DMS 273 (cell line): ENCODE measurements around the gene CCNJL.
"Not testable (repeated sequence)": the region's sequence is repeated elsewhere in the genome, so short reads cannot be mapped to it uniquely, and the experiment has no call there.

ENCODE experiments used
- DNase-seq: peaks from one replicate; lab custom pipeline; 2025; ENCODE audit not compliant: unreplicated experiment; lab: John Stamatoyannopoulos, UW

CCNJL gene

DNA sequence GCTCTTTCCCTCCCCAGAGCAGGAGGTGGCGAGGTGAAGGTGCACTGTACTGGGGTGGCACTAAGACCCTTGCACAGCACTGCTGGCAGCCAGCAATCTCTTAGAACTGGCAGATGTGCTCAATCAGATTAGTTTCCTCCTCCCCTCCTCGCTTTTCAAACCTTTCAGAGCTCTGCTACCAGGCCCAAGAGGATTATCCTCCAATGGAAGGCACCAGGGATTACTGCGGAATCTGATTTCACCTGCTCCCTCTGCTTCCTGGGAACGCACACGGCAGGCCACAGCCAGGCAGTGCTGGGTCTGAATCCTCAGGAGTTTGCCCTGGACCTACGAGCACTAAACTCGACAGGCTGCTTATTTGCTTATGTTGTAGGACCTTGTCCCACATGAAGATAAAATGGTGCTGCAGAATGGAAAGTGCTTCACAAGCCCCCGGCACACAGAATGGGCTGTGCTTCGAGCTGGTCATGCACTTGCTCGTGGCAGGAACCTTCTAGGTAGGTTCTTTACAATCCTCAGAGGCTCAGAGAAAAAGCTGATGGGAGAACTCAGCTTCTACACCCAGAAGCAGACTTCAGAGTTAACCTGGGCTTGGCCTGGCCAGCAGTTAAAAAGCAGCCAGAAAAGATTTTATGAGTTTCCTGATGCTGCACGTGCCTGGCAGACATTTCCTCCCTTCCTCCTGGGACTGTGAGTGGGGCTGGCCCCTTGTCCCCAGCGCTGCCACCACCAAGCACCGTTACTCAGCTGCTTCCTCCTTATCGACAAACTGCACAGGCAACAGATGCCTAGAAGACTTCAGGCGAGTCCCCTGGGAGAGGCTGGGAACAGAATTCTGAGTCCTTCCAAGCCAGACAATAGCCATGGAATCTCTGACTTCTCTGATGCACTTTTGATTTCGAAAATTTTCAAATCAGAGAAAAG, 50.0 kb downstream of the CCNJL start:
- DNase-seq, result peak; percentile 85

DNA sequence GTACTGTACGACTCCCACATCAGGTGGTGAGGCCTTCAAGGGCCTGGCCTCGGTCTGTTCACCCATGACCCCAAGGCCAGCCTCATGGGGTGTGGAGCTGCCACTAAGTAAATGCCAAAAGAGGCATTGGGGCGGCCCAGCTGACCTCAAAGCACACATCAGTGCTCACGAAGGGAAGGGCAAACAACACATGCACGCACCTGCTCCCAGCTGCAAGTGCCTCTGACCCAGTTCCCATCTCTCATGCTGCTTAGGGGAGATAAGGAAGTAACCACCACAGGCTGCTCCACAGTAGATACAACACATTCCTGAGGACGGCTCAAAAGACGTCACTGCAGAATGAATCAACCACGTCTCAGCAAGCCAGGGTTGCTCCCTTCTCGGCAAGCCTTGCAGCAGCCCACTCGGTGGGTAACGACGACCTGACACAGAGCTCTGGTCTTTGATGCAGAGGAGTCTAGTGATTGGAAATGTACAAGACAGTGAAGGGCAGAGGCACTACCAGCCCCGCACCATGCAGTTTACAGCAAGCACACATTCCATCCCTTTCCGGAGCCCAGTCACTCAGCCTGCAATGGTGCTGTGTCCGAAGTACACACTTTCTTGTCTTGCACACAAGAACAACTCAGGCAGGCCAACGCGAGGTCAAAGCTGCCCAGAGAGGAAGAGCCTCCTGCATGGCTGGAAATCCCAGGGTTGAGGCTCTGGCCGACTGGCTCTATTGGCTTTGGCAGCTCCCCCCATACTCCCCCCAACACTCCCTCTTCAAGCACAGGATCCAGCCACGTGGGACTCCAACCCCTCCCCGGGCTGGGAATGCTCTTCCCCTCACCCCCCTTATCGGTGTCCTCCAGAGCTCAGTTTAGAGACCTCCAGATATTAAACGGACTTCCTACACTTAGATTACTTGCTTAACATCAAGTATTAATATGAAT, 51.2 kb downstream of the CCNJL start:
- no peak for DNase-seq

DNA sequence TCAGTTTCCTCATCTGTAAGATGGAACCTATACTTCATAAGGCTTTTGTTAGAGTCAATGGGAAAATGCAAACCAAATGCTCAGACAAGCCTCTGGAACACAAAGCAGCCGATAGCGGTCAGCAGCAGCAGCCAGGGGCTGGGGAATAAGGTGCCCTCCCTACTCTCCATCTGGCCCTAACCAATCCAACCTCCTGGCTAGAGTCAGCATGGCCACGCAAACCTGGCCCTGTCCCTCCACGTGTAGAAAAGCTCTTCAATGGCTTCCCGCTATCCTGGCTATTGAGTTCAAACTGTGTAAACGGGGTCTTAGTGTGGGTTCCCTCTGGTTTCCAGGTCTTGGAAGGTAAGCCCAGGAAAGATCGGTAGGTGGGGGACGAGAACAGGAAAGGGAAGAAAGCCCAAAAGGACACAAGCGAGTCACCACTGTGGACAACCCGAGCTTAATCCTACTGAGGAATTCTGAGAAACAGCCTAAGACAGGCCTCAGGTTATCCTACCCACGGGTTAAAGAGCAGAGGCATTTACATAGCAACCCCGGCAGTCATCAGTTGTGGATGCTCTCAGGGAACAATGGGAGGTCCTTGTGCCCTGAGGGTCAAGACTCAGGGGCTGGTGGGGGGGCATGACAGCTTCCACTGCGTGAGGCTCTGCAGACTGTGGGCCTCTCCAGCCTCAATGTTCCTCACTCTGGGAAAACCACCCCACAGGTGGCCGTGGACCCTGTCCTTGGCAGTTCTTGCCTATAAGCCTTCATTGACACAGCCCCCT, 52.2 kb downstream of the CCNJL start:
- no peak for DNase-seq

- DNase-seq, result no peak
Observed at GRCh38 chr5:160259341-160259740, 53.0 kb downstream of the CCNJL start.

- DNase-seq, result no peak
Observed at GRCh38 chr5:160254706-160255105, 57.7 kb downstream of the CCNJL start.

GRCh38 chr5:160253441-160253840, 58.9 kb downstream of the CCNJL start:
- no peak for DNase-seq

- DNase-seq, result no peak
Observed at GRCh38 chr5:160252916-160253315, 59.4 kb downstream of the CCNJL start.

- no peak for DNase-seq
Observed at GRCh38 chr5:160251406-160252155, 60.8 kb downstream of the CCNJL start.

DNA sequence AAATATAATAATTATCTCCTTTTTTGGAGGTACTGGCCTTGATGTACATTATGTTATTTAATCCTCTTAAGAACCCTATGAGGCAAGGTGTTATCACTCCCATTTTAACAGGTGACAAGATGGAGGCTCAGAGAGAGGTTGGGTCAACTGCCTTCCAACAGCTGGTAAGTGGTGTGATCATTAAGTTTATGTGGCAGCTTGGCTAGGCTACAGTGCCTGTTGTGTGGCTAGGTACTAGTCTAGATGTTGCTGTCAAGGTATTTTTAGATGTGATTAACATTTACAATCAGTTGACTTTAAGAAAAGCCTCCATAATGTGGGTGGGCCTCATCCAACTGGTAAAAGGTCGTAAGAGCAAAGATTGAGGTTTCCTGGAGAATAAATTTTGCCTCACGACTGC, 61.5 kb downstream of the CCNJL start:
- no peak for DNase-seq

- no peak for DNase-seq
Observed at GRCh38 chr5:160250226-160250625, 62.1 kb downstream of the CCNJL start.

- DNase-seq, result not testable (repeated sequence)
Observed at GRCh38 chr5:160249570-160249969, 62.8 kb downstream of the CCNJL start.

GRCh38 chr5:160245506-160246086, 66.8 kb downstream of the CCNJL start:
- DNase-seq, result peak; percentile 95

GRCh38 chr5:160242145-160242544, 70.2 kb downstream of the CCNJL start:
- no peak for DNase-seq

DNA sequence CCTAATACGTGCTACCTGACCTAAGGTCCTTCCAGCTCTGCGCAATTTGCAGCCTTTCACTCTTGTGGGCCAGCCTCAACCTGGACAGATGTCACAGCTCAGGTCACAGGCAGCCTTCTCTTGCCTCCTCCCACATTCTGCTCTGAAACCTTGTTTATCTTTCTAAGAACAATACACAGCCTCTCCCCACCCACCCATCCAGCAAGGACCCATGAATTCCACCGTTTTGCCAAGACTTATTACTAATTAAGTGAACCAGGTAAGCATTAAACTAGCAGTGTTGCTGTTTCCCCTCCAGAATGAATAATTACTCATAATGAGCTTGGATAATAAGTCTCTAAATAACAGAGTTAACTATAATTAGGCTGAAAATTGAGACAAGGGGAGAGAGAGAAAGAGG, 72.0 kb downstream of the CCNJL start:
- DNase-seq, result no peak

GRCh38 chr5:160237571-160238093, 74.7 kb downstream of the CCNJL start:
- DNase-seq, result no peak

DNA sequence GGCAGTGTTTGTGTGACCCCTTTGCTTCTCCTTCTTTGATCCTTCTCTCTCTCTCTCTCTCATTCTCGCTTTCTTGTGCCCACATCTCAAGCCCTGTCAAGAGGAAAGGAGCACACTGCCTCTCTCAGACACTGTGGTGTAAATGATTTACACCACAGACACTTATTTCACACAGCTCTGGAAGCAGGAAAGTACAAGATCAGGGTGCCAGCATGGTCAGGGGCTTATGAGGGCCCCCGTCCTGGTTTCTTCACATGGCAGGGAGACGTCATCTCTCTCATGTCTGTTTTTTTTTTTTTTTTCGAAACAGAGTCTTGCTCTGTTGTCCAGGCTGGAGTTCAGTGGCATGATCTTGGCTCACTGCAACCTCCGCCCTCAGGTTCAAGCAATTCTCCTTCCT, 76.6 kb downstream of the CCNJL start:
- no peak for DNase-seq

- no peak for DNase-seq
Observed at GRCh38 chr5:160233215-160233614, 79.1 kb downstream of the CCNJL start.

DNA sequence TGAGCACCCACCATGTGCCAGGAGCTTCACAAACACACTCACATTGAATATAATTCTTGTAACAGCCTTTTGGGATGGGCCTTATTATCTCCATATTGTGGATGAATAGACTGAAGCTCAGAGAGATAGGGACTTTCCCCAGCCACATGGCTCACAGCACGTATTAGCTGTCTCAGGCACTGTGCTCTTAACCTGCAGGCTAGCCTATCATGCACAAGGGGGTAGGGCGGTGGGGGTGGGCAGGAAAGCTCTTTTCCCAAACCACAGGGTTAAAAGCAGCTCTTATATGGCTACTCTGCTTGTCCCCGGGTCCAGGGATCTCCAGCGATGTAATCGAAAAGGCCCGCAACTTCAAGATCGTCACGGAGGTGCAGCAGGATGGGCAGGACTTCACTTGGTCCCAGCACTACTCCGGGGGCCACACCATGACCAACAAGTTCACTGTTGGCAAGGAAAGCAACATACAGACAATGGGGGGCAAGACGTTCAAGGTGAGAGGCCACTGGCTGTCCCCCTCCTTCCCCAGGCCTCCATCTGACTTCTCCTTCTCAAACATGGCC, 80.5 kb downstream of the CCNJL start:
- no peak for DNase-seq
